ENCODE data around the gene PLEK2. TPM values are rescaled to one million over a fixed set of nuclear protein-coding genes. Genes with fewer than 3 reads are reported as not detected.

PLEK2 gene
- total RNA-seq (ENCODE audit: unreplicated experiment): 0.62 TPM
- long read RNA-seq: 0 reads

DNA sequence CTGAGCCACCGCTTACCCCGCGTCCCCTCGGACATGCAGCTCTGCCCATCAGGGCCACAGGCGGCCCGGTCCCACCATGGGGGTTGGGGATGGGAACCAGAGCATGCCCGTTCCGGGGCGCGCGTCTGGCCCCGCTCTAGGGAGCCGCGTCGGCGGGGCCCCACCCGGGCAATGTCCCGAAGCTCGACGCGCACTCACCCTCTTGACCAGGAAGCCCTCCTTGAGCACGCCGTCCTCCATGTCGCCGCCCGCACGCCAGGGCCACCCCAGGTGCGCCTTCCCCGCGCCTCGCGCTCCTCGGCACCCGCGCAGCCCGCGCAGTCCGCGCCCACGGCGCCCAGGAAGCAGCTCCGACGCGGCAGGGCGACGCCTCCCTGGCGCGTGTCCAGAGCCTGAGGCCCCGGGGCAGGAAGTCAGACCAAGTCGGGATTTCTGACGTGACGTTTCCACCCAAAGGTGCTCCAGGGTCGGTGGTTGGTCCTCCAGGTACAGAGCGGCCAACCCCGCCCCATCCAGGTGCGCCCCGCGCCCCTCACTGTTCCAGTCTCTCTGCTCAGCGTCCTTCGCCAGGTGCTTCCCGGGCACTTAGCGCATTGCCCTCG, at the start of gene PLEK2:
Gene PLEK2, minus strand, starts transcription at position 346 of the 602 bp plus-strand sequence. Its CDS starts 106 bp downstream, at position 240.
- peak within 1 kb of the TSS; percentile 42 for H3K4me3 Mint-ChIP-seq (ENCODE audit: unreplicated experiment)
- no peak within 1 kb of the TSS for H3K27ac Mint-ChIP-seq (ENCODE audit: unreplicated experiment)
- no peaks in the 10 kb centered on the region for H3K27me3 Mint-ChIP-seq (ENCODE audit: unreplicated experiment)
- peaks cover 4% of the 10 kb centered on the region for H3K4me1 Mint-ChIP-seq (ENCODE audit: unreplicated experiment)
- no peak for TF ChIP-seq CTCF (IDR thresholded peaks at IDR 0.05; ENCODE audit: unreplicated experiment)
- H3K9me3 Mint-ChIP-seq (ENCODE audit: unreplicated experiment): no peaks in the 10 kb centered on the region
- no peak for DNase-seq (ENCODE audit: low spot score)
- H3K36me3 Mint-ChIP-seq (ENCODE audit: low read depth, unreplicated experiment): no peaks in the 10 kb centered on the region

- no peak for TF ChIP-seq CTCF (IDR thresholded peaks at IDR 0.05; ENCODE audit: unreplicated experiment)
- no peak for DNase-seq (ENCODE audit: low spot score)
- peaks cover 12% of the 10 kb centered on the region for H3K27me3 Mint-ChIP-seq (ENCODE audit: unreplicated experiment)
- no peaks in the 10 kb centered on the region for H3K36me3 Mint-ChIP-seq (ENCODE audit: low read depth, unreplicated experiment)
- no peaks in the 10 kb centered on the region for H3K4me1 Mint-ChIP-seq (ENCODE audit: unreplicated experiment)
- no peak overlapping the region for H3K4me3 Mint-ChIP-seq (ENCODE audit: unreplicated experiment)
- H3K9me3 Mint-ChIP-seq (ENCODE audit: unreplicated experiment): no peaks in the 10 kb centered on the region
- no peak overlapping the region for H3K27ac Mint-ChIP-seq (ENCODE audit: unreplicated experiment)
These were observed 49.5 kb upstream of the PLEK2 start for GRCh38 chr14:67461341-67461985.

- Mint-ChIP-seq H3K9me3 (ENCODE audit: unreplicated experiment) (no peaks in the 10 kb centered on the region), H3K36me3 (ENCODE audit: low read depth, unreplicated experiment) (no peaks in the 10 kb centered on the region), H3K27ac (ENCODE audit: unreplicated experiment) (no peak overlapping the region), H3K4me1 (ENCODE audit: unreplicated experiment) (no peaks in the 10 kb centered on the region), H3K4me3 (ENCODE audit: unreplicated experiment) (no peak overlapping the region), H3K27me3 (ENCODE audit: unreplicated experiment) (peaks cover 9% of the 10 kb centered on the region)
- no peak for TF ChIP-seq CTCF (IDR thresholded peaks at IDR 0.05; ENCODE audit: unreplicated experiment)
- DNase-seq (ENCODE audit: low spot score): no peak
These were observed 47.4 kb upstream of the PLEK2 start for GRCh38 chr14:67459336-67459735.

- Mint-ChIP-seq H3K9me3 (ENCODE audit: unreplicated experiment) (no peaks in the 10 kb centered on the region), H3K4me1 (ENCODE audit: unreplicated experiment) (no peaks in the 10 kb centered on the region), H3K27me3 (ENCODE audit: unreplicated experiment) (peaks cover 5% of the 10 kb centered on the region), H3K4me3 (ENCODE audit: unreplicated experiment) (no peak overlapping the region), H3K27ac (ENCODE audit: unreplicated experiment) (no peak overlapping the region), H3K36me3 (ENCODE audit: low read depth, unreplicated experiment) (no peaks in the 10 kb centered on the region)
- no peak for TF ChIP-seq CTCF (IDR thresholded peaks at IDR 0.05; ENCODE audit: unreplicated experiment)
- DNase-seq (ENCODE audit: low spot score): no peak
These were observed 45.8 kb upstream of the PLEK2 start for GRCh38 chr14:67457782-67458181.

GRCh38 chr14:67456732-67457131, 44.8 kb upstream of the PLEK2 start:
- Mint-ChIP-seq H3K4me1 (ENCODE audit: unreplicated experiment) (no peaks in the 10 kb centered on the region), H3K27ac (ENCODE audit: unreplicated experiment) (no peak overlapping the region), H3K36me3 (ENCODE audit: low read depth, unreplicated experiment) (no peaks in the 10 kb centered on the region), H3K27me3 (ENCODE audit: unreplicated experiment) (peaks cover 2% of the 10 kb centered on the region), H3K9me3 (ENCODE audit: unreplicated experiment) (no peaks in the 10 kb centered on the region), H3K4me3 (ENCODE audit: unreplicated experiment) (no peak overlapping the region)
- DNase-seq (ENCODE audit: low spot score): no peak
- TF ChIP-seq CTCF (IDR thresholded peaks at IDR 0.05; ENCODE audit: unreplicated experiment): no peak
